Coronary artery (tissue), 2 donors: Measurements from ENCODE around the gene CD207.
"Not testable (repeated sequence)": the region's sequence is repeated elsewhere in the genome, so short reads cannot be mapped to it uniquely, and the experiment has no call there.

ENCODE experiments used
- DNase-seq: peaks from one replicate; pipeline ENCODE4 v3.0.0-alpha.2; 2017; ENCODE audit warnings: low spot score
- H3K27ac ChIP-seq, 2 donors: fragments of 200-600 bp; sonication (generic); one replicate each; pipeline ENCODE4 v1.5.1; 2016 to 2019
- H3K4me3 ChIP-seq: fragments of 200-600 bp; sonication (generic); 2 replicates; pipeline ENCODE4 v1.5.1; 2016; ENCODE audit warnings: mild to moderate bottlenecking, moderate library complexity
- TF ChIP-seq, protein P1 (sequence below): fragments of 200-600 bp; sonication (generic); IDR thresholded peaks from one replicate; pipeline ENCODE4 v1.5.1; 2019; ENCODE audit warnings: antibody characterized with exemption

The CD207 gene

DNA sequence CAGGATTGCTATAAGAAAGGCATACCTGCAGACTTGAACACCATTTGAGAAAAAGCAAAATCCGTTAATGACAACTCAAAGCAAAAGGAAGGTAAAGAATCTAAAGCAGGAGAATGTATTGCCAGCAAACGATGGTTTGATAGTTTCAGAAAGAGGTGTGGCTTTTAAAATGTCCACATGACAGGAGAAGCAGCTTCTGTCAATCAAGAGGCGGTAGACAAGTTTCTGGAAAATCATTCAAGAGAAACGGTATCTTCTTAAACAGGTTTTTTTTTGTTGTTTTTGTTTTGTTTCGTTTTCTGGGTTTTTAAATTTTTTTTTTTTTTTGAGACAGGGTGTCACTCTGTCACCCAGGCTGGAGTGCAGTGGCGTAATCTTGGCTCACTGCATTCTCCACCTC lies 29.0 kb downstream of the CD207 start:
- DNase-seq, result no peak
- H3K4me3 ChIP-seq, result no peak overlapping the region
- H3K27ac ChIP-seq, result no peak overlapping the region
- TF ChIP-seq, protein P1, sequence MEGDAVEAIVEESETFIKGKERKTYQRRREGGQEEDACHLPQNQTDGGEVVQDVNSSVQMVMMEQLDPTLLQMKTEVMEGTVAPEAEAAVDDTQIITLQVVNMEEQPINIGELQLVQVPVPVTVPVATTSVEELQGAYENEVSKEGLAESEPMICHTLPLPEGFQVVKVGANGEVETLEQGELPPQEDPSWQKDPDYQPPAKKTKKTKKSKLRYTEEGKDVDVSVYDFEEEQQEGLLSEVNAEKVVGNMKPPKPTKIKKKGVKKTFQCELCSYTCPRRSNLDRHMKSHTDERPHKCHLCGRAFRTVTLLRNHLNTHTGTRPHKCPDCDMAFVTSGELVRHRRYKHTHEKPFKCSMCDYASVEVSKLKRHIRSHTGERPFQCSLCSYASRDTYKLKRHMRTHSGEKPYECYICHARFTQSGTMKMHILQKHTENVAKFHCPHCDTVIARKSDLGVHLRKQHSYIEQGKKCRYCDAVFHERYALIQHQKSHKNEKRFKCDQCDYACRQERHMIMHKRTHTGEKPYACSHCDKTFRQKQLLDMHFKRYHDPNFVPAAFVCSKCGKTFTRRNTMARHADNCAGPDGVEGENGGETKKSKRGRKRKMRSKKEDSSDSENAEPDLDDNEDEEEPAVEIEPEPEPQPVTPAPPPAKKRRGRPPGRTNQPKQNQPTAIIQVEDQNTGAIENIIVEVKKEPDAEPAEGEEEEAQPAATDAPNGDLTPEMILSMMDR, result no peak

DNA sequence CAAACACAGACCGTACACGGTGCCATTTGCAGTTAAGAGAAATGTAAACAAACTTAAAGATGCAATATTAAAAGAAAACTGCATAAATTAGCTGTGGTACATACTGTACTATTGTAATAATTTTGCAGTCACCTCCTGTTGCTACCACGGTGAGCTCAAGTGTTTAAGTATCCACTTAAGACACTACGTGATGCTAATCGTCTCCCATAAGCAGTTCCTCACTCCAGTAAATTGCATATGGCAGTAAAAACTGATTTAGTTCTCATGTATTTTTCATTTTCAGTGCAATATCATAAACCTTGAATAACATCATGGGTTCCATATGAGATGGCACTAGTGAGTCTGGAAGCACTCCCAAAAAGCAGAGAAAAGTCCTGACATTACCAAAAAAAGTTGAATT lies 29.6 kb downstream of the CD207 start:
- Histone ChIP-seq H3K27ac (no peak overlapping the region), H3K4me3 (no peak overlapping the region)
- DNase-seq, result no peak
- TF ChIP-seq, protein P1, result no peak

DNA sequence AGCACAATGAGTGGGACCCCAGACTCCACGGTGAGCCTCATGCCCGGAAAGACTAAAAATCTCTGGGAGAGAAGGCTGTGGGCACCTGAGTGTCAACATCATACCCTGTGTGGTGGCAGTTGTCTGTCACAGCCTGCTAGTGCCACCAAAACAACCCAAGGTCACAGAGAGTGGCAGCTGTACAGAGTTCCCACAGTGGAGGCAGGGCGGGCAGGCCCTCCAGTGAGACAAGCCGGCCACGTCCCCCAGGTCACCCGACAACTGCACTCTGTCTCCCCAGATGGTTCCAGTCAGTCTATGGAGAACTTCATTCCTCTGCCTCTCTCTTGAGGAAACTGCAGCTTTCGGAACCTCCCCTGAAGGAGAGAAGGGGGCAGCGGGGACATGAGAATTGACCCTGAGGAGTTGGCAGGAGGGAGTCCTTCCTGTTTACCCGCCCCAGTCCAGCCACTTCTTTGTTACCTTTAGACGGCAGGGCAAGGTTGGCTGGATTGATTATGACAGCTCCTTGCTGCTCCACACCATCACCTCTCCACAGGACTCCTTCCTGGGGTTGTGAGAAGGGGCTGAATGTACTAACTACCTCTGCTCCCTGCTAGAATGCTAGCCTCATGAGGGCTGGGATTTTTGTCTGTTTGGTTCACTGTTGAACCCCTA lies 33.9 kb downstream of the CD207 start:
- Histone ChIP-seq H3K27ac (no peak overlapping the region), H3K4me3 (no peak overlapping the region)
- DNase-seq, result no peak
- TF ChIP-seq, protein P1, result no peak

DNA sequence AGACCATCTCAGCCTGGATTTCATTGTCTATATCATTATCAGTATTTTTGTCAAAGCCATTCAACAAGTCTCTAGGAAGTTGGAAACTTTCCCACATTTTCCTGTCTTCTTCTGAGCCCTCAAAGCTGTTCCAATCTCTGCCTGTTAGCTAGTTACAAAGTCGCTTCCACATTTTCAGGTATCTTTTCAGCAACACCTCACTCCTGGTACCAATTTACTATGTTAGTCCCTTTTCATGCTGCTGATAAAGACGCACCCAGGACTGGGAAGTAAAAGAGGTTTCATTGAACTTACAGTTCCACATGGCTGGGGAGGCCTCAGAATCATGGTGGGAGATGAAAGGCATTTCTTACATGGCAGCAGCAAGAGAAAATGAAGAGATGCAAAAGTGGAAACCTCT lies 35.9 kb downstream of the CD207 start:
- no peak for DNase-seq
- Histone ChIP-seq H3K27ac (no peak overlapping the region), H3K4me3 (no peak overlapping the region)
- TF ChIP-seq, protein P1, result no peak

DNA sequence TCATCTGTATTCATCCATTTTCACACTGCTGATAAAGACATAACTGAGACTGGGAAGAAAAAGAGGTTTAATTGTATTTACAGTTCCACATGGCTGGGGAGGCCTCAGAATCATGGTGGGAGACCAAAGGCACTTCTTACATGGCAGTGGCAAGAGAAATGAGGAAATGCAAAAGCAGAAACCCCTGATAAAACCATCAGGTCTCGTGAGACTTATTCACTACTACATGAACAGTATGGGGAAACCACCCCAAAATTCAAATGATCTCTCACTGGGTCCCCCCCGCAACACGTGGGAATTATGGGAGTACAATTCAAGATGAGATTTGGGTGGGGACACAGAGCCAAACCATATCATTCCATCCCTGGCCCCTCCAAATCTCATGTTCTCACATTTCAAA lies 37.6 kb downstream of the CD207 start:
- H3K27ac ChIP-seq, DNase-seq, H3K4me3 ChIP-seq: not testable (repeated sequence)

DNA sequence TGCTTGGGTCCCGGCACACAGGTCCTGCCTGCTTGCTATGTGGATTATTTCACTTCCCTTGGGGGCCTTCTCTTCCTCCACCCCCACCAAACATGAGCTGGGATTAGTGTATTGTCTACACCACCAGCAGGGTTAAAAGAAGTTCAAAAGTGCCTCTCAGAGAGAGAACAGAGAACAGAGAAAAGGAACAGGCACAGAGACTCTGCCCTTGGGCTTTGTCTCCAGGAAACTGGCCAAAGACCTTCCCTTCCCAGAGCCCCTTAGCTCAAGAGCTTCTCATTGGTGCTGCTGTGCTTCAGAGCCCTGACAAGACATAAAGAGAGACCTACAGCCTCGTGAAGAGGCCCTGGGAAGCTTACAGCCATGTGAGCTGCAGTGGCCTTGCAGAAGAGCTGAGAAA lies 38.1 kb downstream of the CD207 start:
- TF ChIP-seq, protein P1, result no peak
- DNase-seq, result no peak
- H3K27ac ChIP-seq, result no peak overlapping the region
- no peak overlapping the region for H3K4me3 ChIP-seq

DNA sequence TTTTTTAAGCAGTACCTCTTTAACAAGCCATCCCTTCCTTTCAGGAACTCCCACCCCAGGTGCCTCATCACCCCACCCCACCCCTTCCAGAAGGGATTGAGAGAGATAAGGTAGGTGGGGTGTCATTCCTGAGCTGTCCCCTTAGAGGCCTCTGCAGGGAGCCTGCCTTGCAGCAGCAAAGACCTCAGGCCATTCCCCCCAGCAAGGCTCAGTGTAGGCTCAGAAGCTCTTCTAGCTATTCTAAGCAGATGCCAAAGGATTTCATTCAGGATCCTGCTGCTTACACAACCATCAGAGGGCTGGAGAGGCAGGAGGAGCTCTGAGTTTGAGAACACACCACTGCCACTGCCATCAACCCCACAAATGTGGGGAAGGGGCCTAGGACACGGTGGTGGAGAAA lies 39.4 kb downstream of the CD207 start:
- TF ChIP-seq, protein P1, result no peak
- Histone ChIP-seq H3K27ac (no peak overlapping the region), H3K4me3 (no peak overlapping the region)
- DNase-seq, result no peak
